Coronary artery (tissue), 2 donors: ENCODE data around the gene SDCCAG8.

ENCODE experiments used
- DNase-seq: peaks from one replicate; pipeline ENCODE4 v3.0.0-alpha.2; 2017; ENCODE audit warnings: low spot score
- H3K27ac ChIP-seq, 2 donors: fragments of 200-600 bp; sonication (generic); one replicate each; pipeline ENCODE4 v1.5.1; 2016 to 2019
- H3K4me3 ChIP-seq: fragments of 200-600 bp; sonication (generic); 2 replicates; pipeline ENCODE4 v1.5.1; 2016; ENCODE audit warnings: mild to moderate bottlenecking, moderate library complexity
- CTCF ChIP-seq: fragments of 200-600 bp; sonication (generic); IDR thresholded peaks from one replicate; pipeline ENCODE4 v1.5.1; 2019; ENCODE audit warnings: antibody characterized with exemption

The SDCCAG8 gene

GRCh38 chr1:243507672-243508302, 251.9 kb downstream of the SDCCAG8 start:
- TF ChIP-seq CTCF, result no peak
- DNase-seq, result no peak
- Histone ChIP-seq H3K4me3 (no peak overlapping the region), H3K27ac (no peak overlapping the region)

- no peak overlapping the region for H3K4me3 ChIP-seq
- no peak overlapping the region for H3K27ac ChIP-seq
- DNase-seq, result no peak
- no peak for TF ChIP-seq CTCF
These were observed 252.5 kb downstream of the SDCCAG8 start for GRCh38 chr1:243508303-243508713.

GRCh38 chr1:243508943-243509342, 253.1 kb downstream of the SDCCAG8 start:
- Histone ChIP-seq H3K4me3 (no peak overlapping the region), H3K27ac (no peak overlapping the region)
- no peak for TF ChIP-seq CTCF
- DNase-seq, result no peak

GRCh38 chr1:243510928-243511327, 255.1 kb downstream of the SDCCAG8 start:
- no peak for TF ChIP-seq CTCF
- no peak overlapping the region for H3K27ac ChIP-seq
- DNase-seq, result no peak
- H3K4me3 ChIP-seq, result no peak overlapping the region

- no peak for DNase-seq
- no peak for TF ChIP-seq CTCF
- Histone ChIP-seq H3K27ac (no peak overlapping the region), H3K4me3 (no peak overlapping the region)
These were observed 258.1 kb downstream of the SDCCAG8 start for GRCh38 chr1:243513726-243514491.

- Histone ChIP-seq H3K4me3 (no peak overlapping the region), H3K27ac (no peak overlapping the region)
- TF ChIP-seq CTCF, result no peak
- DNase-seq, result no peak
These were observed 259.1 kb downstream of the SDCCAG8 start for GRCh38 chr1:243514927-243515326.

- H3K4me3 ChIP-seq, result no peak overlapping the region
- DNase-seq, result no peak
- no peak for TF ChIP-seq CTCF
- no peak overlapping the region for H3K27ac ChIP-seq
These were observed 265.0 kb downstream of the SDCCAG8 start for GRCh38 chr1:243520831-243521230.
